ENCODE results near the gene SCFD2. TPM values are rescaled to one million over a fixed set of nuclear protein-coding genes. Genes with fewer than 3 reads are reported as not detected.

SCFD2 gene
- total and polyA plus RNA-seq, 2 donors (not counting 3 experiments of a cell fraction or from before 2014, with no cell fraction given) = 12.3 to 22.8 TPM

- Histone ChIP-seq H3K4me1 (ENCODE audit: control insufficient read depth, extremely low read depth, insufficient read depth, low read length) (no peaks in the 10 kb centered on the region), H3K9ac (replicated peaks; ENCODE audit: extremely low read depth, insufficient read depth, low read length) (no peak overlapping the region), H3K36me3 (ENCODE audit: control insufficient read depth in 2 of 2, extremely low read depth in 1 of 2, insufficient read depth in 2 of 2, low read length in 2 of 2) (no peaks in the 10 kb centered on the region), H4K20me1 (replicated peaks; ENCODE audit: control insufficient read depth, extremely low read depth, insufficient read depth, low read length) (no peaks in the 10 kb centered on the region), H3K9me1 (replicated peaks; ENCODE audit: control insufficient read depth, extremely low read depth, insufficient read depth, low read length) (no peaks in the 10 kb centered on the region), H2AFZ (ENCODE audit: low read depth, low read length) (no peak overlapping the region), H3K79me2 (ENCODE audit: control insufficient read depth, insufficient read depth, low read length) (no peaks in the 10 kb centered on the region), H3K4me2 (ENCODE audit: insufficient read depth, low read length) (no peak overlapping the region), H3K27ac (ENCODE audit: insufficient read depth, low read depth, low read length) (no peak overlapping the region), H3K9me3 (replicated peaks; ENCODE audit: control insufficient read depth, insufficient read depth, low read length) (no peaks in the 10 kb centered on the region), H3K4me3 (replicated peaks in 1 of 3; ENCODE audit: insufficient read depth in 1 of 3, low read depth in 1 of 3, low read length in 3 of 3) (no peak overlapping the region), H3K27me3 (ENCODE audit: control insufficient read depth in 2 of 2, insufficient read depth in 2 of 2, low read length in 2 of 2) (no peaks in the 10 kb centered on the region)
- FAIRE-seq (no peak), DNase-seq (ENCODE audit: low read depth, low spot score) (no peak)
- no TSS peak for BruUV-seq (replicated peaks)
- intact Hi-C loops (cut with micrococcal nuclease) (loop anchor here (1.0 to 10.0 kb wide), 12 partner anchors 96 to 1036 kb away; no protein-coding TSS in a partner anchor), dilution Hi-C loops (cut with MboI; ENCODE audit: extremely low pct_ligation_motif_present, low sequenced_read_pairs) (no loop called here)
- ChIA-PET CTCF (interaction anchor here (0.5 to 7.3 kb wide), 38 partner anchors 8 to 1363 kb away, joined by 3 to 128 read pairs (median 3); no protein-coding TSS in a partner anchor), POLR2A (interaction anchor here (0.6 kb wide), 1 partner anchor 560 kb away, joined by 3 read pairs; no protein-coding TSS in a partner anchor)
- TF ChIP-seq GATA2 (IDR thresholded peaks at IDR 0.05; ENCODE audit: insufficient read depth, insufficient read length, low read depth, low read length) (no peak), MYC (IDR thresholded peaks at IDR 0.05; ENCODE audit: low read depth, low read length) (no peak), FOS (IDR thresholded peaks at IDR 0.05; ENCODE audit: borderline replicate concordance, insufficient read depth, low read length) (no peak), CTCF (IDR thresholded peaks at IDR 0.05; ENCODE audit: extremely low read depth in 1 of 2, insufficient read depth in 1 of 2, low read depth in 1 of 2, low read length in 2 of 2) (no peak), POLR2A (IDR thresholded peaks at IDR 0.05; ENCODE audit: low read depth, low read length) (no peak), EZH2 (IDR thresholded peaks at IDR 0.05; ENCODE audit: borderline replicate concordance, low read depth, low read length, severe bottlenecking) (no peak), JUN (IDR thresholded peaks at IDR 0.05; ENCODE audit: borderline replicate concordance, insufficient read depth, insufficient read length, low read depth) (no peak), MAX (IDR thresholded peaks at IDR 0.05; ENCODE audit: insufficient read depth, insufficient read length) (no peak), POLR2AphosphoS5 (IDR thresholded peaks at IDR 0.05; ENCODE audit: insufficient read depth, low read depth, low read length) (no peak)
Observed at GRCh38 chr4:53197772-53198142, 168.1 kb downstream of the SCFD2 start.
